ENCODE measurements around the gene DNAH17. TPM values are rescaled to one million over a fixed set of nuclear protein-coding genes. Genes with fewer than 3 reads are reported as not detected.

Gene DNAH17
- total and polyA plus RNA-seq, 2 donors: 0.05 to 0.10 TPM

- Histone ChIP-seq H3K4me3 (ENCODE audit: low read depth, low read length) (no peak overlapping the region), H3K27ac (ENCODE audit: low read depth) (no peak overlapping the region), H3K4me1 (ENCODE audit: insufficient read depth) (no peaks in the 10 kb centered on the region), H3K36me3 (ENCODE audit: insufficient read depth) (no peaks in the 10 kb centered on the region)
- WGBS: 94% methylated on average over 31 of the region's 31 CpGs
- no peak for DNase-seq (ENCODE audit: extremely low spot score)
Measured at GRCh38 chr17:78491236-78492115, 85.7 kb downstream of the DNAH17 start.

DNA sequence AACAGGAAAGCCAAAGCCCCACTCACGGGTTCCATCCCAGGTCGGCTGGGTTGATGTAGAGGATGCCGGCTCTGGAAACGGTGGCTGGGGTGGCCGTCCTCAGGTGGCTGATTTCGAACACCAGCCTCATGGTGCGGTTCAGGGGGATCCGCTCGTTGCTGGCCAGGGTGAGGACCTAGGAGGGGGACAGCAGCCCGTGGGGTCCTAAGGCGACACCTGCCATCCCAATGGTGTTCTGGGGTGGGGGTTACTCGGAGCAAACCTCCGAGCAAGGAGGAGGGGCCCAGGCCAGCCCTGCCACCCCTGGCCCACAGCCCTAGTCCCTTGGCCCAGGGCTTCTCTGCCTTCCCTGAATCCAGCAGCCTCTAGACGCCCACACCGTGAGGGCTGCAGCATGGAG is 86.5 kb downstream of the DNAH17 start:
- H3K4me1 ChIP-seq (ENCODE audit: insufficient read depth): no peaks in the 10 kb centered on the region
- no peak overlapping the region for H3K27ac ChIP-seq (ENCODE audit: low read depth)
- H3K4me3 ChIP-seq (ENCODE audit: low read depth, low read length): no peak overlapping the region
- no peak for DNase-seq (ENCODE audit: extremely low spot score)
- WGBS: 88% methylated on average over 15 of the region's 15 CpGs
- no peaks in the 10 kb centered on the region for H3K36me3 ChIP-seq (ENCODE audit: insufficient read depth)

DNA sequence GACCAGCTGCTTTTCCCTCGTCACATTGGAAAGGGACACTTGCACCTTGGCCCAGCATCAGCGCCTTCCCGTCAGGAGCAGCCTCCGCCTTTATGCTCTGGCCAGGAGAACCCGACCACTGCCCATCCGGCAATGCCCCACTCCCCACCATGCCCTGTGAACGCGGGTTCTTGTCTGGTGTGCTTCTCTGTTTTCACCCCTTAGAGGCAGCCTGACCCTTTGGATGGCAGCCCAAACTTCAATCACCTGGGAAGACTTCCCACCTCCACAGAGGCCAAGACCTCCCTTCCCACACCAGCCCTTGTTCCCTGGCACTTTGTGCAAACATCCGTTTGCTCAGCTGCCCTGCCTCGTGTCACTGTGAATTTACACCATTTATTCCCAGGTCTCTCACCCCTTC is 87.0 kb downstream of the DNAH17 start:
- no peaks in the 10 kb centered on the region for H3K36me3 ChIP-seq (ENCODE audit: insufficient read depth)
- H3K4me1 ChIP-seq (ENCODE audit: insufficient read depth): no peaks in the 10 kb centered on the region
- no peak overlapping the region for H3K27ac ChIP-seq (ENCODE audit: low read depth)
- WGBS: 87% methylated on average over 10 of the region's 10 CpGs
- DNase-seq (ENCODE audit: extremely low spot score): no peak
- H3K4me3 ChIP-seq (ENCODE audit: low read depth, low read length): no peak overlapping the region

DNA sequence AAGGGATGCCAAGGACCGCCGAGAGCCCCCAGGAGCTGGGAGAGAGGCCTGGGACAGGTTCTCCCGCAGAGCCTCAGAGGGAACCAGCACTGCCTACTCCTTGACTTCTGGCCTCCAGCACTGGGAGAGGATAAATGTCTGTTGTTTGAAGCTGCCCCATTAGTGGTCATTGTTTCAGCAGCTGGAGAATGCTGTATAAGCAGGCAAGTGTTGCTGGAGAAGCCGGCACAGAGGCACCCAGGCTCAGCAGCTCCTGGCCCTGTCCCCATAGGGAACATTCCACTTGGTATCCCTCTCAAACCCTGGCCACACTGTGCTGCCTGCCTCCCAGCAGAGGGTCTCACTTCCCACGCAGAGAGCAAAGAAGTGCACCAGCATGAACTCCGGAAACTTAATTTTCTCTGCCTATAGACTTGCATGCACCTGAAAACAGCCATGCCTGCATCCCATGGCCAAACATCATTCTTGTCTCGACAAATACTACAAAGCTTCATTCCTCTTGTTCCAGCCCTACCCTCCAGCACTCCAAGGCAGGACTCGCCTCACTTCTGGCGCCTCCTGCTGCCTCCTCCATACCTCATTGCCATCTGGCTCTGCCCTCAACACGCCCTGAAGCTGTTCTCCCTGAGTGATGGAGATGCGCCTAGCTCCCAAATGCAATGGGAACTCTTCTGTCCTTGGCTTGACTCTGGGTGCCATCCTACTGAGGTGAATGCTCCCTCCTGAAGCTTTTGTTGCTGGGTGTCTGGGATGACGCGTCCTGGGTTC is 88.1 kb downstream of the DNAH17 start:
- DNase-seq (ENCODE audit: extremely low spot score): no peak
- WGBS: 84% methylated on average over 13 of the region's 13 CpGs
- Histone ChIP-seq H3K4me3 (ENCODE audit: low read depth, low read length) (no peak overlapping the region), H3K27ac (ENCODE audit: low read depth) (no peak overlapping the region), H3K4me1 (ENCODE audit: insufficient read depth) (no peaks in the 10 kb centered on the region), H3K36me3 (ENCODE audit: insufficient read depth) (no peaks in the 10 kb centered on the region)

DNA sequence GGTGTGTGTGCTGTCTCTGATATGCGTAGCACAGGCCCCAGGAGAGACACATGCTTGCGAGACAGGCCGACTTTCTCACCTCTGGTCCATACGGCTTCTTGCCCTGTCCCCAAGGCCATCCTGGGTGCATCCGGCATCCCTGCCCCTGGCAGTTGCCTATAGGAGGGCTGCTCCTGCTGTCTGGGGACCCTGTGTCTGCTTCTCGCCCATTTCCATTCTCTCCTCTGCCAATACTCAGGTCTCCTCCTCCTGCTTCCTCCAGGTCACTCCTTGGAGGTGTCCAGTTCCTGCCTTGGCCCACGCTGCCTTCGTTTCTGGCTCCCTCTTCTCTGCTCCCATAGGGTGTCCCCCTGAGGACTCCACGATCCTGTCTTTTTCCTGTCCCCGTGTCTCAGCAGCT is 89.0 kb downstream of the DNAH17 start:
- Histone ChIP-seq H3K27ac (ENCODE audit: low read depth) (no peak overlapping the region), H3K36me3 (ENCODE audit: insufficient read depth) (no peaks in the 10 kb centered on the region), H3K4me1 (ENCODE audit: insufficient read depth) (no peaks in the 10 kb centered on the region), H3K4me3 (ENCODE audit: low read depth, low read length) (no peak overlapping the region)
- no peak for DNase-seq (ENCODE audit: extremely low spot score)
- 81% methylated on average over 10 of the region's 10 CpGs for WGBS

GRCh38 chr17:78486946-78487680 is 90.1 kb downstream of the DNAH17 start:
- Histone ChIP-seq H3K4me1 (ENCODE audit: insufficient read depth) (no peaks in the 10 kb centered on the region), H3K27ac (ENCODE audit: low read depth) (no peak overlapping the region), H3K4me3 (ENCODE audit: low read depth, low read length) (no peak overlapping the region), H3K36me3 (ENCODE audit: insufficient read depth) (no peaks in the 10 kb centered on the region)
- 75% methylated on average over 13 of the region's 13 CpGs for WGBS
- DNase-seq (ENCODE audit: extremely low spot score): no peak

GRCh38 chr17:78486228-78486802 is 90.9 kb downstream of the DNAH17 start:
- Histone ChIP-seq H3K4me3 (ENCODE audit: low read depth, low read length) (no peak overlapping the region), H3K36me3 (ENCODE audit: insufficient read depth) (no peaks in the 10 kb centered on the region), H3K4me1 (ENCODE audit: insufficient read depth) (no peaks in the 10 kb centered on the region), H3K27ac (ENCODE audit: low read depth) (no peak overlapping the region)
- DNase-seq (ENCODE audit: extremely low spot score): no peak
- 94% methylated on average over 24 of the region's 24 CpGs for WGBS

- DNase-seq (ENCODE audit: extremely low spot score): no peak
- H3K4me1 ChIP-seq (ENCODE audit: insufficient read depth): no peaks in the 10 kb centered on the region
- no peaks in the 10 kb centered on the region for H3K36me3 ChIP-seq (ENCODE audit: insufficient read depth)
- no peak overlapping the region for H3K4me3 ChIP-seq (ENCODE audit: low read depth, low read length)
- WGBS: 73% methylated on average over 32 of the region's 32 CpGs
- H3K27ac ChIP-seq (ENCODE audit: low read depth): no peak overlapping the region
Measured at GRCh38 chr17:78485290-78486168, 91.7 kb downstream of the DNAH17 start.

DNA sequence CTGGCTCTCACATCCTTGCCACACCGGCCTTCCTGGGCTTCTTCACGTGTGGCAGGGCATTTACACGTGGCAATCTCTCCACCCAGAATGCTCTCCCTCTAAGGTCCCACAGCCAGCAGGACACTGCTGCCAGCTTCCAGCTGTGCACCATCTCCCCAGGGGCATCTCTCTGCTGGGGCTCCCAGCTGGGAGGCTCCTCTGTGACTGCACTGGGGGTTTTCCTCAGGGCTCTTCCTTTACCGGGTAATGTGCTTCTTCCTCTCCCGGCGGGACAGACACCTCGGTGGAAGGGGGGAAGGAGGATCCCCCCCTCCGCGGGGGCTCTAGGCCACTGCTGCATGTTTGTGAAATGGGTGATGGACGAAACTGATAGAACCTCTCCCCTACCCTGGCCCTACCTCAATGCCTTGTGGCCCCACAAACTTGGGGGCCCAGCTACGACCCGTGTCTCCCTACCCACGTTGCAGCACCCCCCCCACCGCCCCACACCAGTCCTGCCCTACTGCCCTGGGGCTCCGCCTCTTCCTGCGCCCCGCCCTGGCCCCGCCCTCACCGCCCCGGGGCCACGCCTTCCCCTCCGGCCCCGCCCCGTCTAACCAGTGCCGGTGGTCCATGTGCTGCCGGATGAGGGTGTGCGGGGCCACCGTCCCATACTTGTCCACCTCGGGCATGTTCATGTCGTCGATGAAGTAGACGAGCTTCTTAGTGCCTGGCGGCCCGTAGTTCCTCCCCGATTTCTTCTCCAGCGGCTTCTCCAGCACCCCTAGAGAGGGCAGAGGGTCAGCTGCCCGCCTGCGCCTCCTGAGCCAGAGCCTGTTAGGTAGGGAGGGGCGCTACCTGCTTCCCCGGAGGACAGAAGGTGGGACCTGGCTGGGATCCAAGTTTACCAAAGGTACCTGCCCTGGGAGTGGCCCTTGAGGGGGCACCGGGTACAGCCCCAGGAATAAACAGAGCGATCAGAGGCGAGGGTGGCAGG is 92.6 kb downstream of the DNAH17 start:
- Histone ChIP-seq H3K4me1 (ENCODE audit: insufficient read depth) (no peaks in the 10 kb centered on the region), H3K4me3 (ENCODE audit: low read depth, low read length) (no peak overlapping the region), H3K27ac (ENCODE audit: low read depth) (no peak overlapping the region), H3K36me3 (ENCODE audit: insufficient read depth) (no peaks in the 10 kb centered on the region)
- 10% methylated on average over 43 of the region's 43 CpGs for WGBS
- no peak for DNase-seq (ENCODE audit: extremely low spot score)

GRCh38 chr17:78479369-78479768 is 97.8 kb downstream of the DNAH17 start:
- no peak overlapping the region for H3K27ac ChIP-seq (ENCODE audit: low read depth)
- no peaks in the 10 kb centered on the region for H3K36me3 ChIP-seq (ENCODE audit: insufficient read depth)
- 91% methylated on average over 11 of the region's 11 CpGs for WGBS
- no peak overlapping the region for H3K4me3 ChIP-seq (ENCODE audit: low read depth, low read length)
- no peaks in the 10 kb centered on the region for H3K4me1 ChIP-seq (ENCODE audit: insufficient read depth)
- no peak for DNase-seq (ENCODE audit: extremely low spot score)

DNA sequence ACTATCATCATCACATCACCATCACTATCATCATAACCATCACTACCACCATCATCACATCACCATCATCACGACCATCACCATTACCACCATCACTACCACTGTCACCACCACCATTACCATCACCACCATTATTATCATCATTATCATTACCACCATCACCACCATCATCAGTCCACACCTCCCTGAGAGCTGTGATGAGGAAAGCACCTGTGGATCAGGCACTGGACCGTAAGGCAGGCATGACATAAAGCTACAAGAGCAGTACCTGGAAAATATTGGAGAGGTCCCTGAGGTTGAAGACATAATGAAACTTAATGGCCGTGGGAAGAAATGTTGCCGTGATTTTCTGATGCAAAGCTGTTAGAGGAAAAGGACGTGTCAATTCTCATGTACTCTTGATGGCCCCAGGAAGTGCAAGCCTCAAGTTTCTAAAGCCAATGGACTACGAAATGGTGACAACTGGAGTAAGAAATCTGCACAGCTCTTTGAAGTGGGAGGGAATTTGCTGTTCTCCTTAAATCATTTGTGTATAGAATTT is 98.4 kb downstream of the DNAH17 start:
- H3K27ac ChIP-seq (ENCODE audit: low read depth): no peak overlapping the region
- H3K4me3 ChIP-seq (ENCODE audit: low read depth, low read length): no peak overlapping the region
- H3K36me3 ChIP-seq (ENCODE audit: insufficient read depth): no peaks in the 10 kb centered on the region
- 93% methylated on average over 6 of the region's 6 CpGs for WGBS
- no peak for DNase-seq (ENCODE audit: extremely low spot score)
- H3K4me1 ChIP-seq (ENCODE audit: insufficient read depth): no peaks in the 10 kb centered on the region
